Esophagus squamous epithelium (tissue), 5 donors: ENCODE results near the gene PUM1. TPM values are rescaled to one million over a fixed set of nuclear protein-coding genes. Genes with fewer than 3 reads are reported as not detected.
"Not testable (repeated sequence)": the region's sequence is repeated elsewhere in the genome, so short reads cannot be mapped to it uniquely, and the experiment has no call there.

Experiments used
- DNase-seq: peaks from one replicate; lab custom pipeline; 2025; lab: John Stamatoyannopoulos, UW
- H3K27ac ChIP-seq, 4 donors: fragments of 200-600 bp; sonication (generic); one replicate each; pipeline ENCODE4 v1.5.1; 2016 to 2019; ENCODE audit warnings: mild to moderate bottlenecking in 1 of 4
- H3K27me3 ChIP-seq, 4 donors: fragments of 200-600 bp; sonication (generic); 1 replicate in 3 of 4; 2 replicates in 1 of 4; pipeline versions ENCODE4 v1.5.1 to v1.6.0; 2017 to 2021; ENCODE audit warnings: antibody characterized with exemption in 1 of 4
- H3K36me3 ChIP-seq, 3 donors: fragments of 200-600 bp; sonication (generic); one replicate each; pipeline ENCODE4 v1.5.1; 2016 to 2019
- H3K4me1 ChIP-seq, 3 donors: fragments of 200-600 bp; sonication (generic); one replicate each; pipeline ENCODE4 v1.5.1; 2017 to 2019
- H3K4me3 ChIP-seq, 4 donors: fragments of 200-600 bp; sonication (generic); 1 replicate in 3 of 4; 2 replicates in 1 of 4; pipeline ENCODE4 v1.5.1; 2016 to 2019; ENCODE audit warnings: mild to moderate bottlenecking in 2 of 4, moderate library complexity in 1 of 4
- H3K9me3 ChIP-seq, 3 donors: fragments of 200-600 bp; sonication (generic); one replicate each; pipeline ENCODE4 v1.5.1; 2016 to 2019
- POLR2A ChIP-seq, 4 donors: fragments of 450-650 bp; IDR thresholded peaks; one replicate each; pipeline ENCODE4 v1.6.1; 2017; ENCODE audit warnings: antibody characterized with exemption in 4 of 4, mild to moderate bottlenecking in 4 of 4, moderate library complexity in 3 of 4
- WGBS, 2 donors: methylation state at CpG; one replicate each; pipeline ENCODE4 v1.1.5; 2018; 5-methylcytosine and 5-hydroxymethylcytosine counted together
- intact Hi-C: fragments of 100-400 bp; cut with DNase I; formaldehyde crosslinking; loops from one replicate; pipeline ENCODE4 v1.15.0; 2022
- total RNA-seq, 4 donors: library from RNA; depleted of rRNA; stranded (reverse); fragments of >200 nt; gene quantifications; one replicate each; pipeline ENCODE4 v1.1.0, GENCODE V29; 2016
- TF ChIP-seq, protein P1 (sequence below), 6 experiments: fragments of 450-650 bp in 4 of 6; fragments of 200-600 bp in 2 of 6; sonication (generic) in 2 of 6; IDR thresholded peaks; one replicate each; pipeline ENCODE4 v1.5.1; 2016 to 2019; ENCODE audit warnings: antibody characterized with exemption in 6 of 6, mild to moderate bottlenecking in 4 of 6, moderate library complexity in 4 of 6
- donor health status: DM: yes; HTN: yes; CAD: no.

The PUM1 gene
- total RNA-seq, 4 donors from 2014 or later = 41.6 to 88.1 (median 53.9) TPM

DNA sequence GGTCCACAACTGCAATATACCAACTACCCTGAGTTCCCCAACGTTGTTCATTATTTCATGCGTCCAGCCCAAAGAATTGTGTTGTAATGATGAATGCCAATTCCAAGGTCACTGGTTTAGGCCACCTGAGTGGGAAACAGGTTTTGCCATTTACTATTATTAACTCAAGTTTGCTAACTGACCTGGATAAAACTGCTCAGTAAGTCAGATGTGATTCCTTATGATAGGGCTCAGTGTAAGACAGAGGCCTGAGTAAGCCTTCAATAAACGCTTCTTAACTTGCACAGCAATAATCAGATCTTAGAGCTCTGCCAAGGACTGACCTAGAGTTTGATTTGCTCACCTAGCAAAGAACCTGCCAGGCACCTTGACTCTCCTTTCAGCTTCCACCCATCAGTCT, 10.0 kb downstream of the PUM1 start:
- no peak overlapping the region for H3K4me3 ChIP-seq
- no peak for DNase-seq
- H3K27ac ChIP-seq = peak overlapping the region in 1 of 4 donors; percentile 3
- intact Hi-C loops = no loop called here
- no peaks in the 10 kb centered on the region for H3K27me3 ChIP-seq
- peaks cover 10 to 73% (median 11%) of the 10 kb centered on the region in 3 donors for H3K36me3 ChIP-seq
- 44 to 46% methylated on average over 3 of the region's 3 CpGs for WGBS, 2 donors
- peaks cover 0 to 91% (median 18%) of the 10 kb centered on the region in 3 donors for H3K4me1 ChIP-seq
- H3K9me3 ChIP-seq = no peaks in the 10 kb centered on the region
- TF ChIP-seq POLR2A (IDR thresholded peaks at IDR 0.05) = no peak
- TF ChIP-seq, protein P1, sequence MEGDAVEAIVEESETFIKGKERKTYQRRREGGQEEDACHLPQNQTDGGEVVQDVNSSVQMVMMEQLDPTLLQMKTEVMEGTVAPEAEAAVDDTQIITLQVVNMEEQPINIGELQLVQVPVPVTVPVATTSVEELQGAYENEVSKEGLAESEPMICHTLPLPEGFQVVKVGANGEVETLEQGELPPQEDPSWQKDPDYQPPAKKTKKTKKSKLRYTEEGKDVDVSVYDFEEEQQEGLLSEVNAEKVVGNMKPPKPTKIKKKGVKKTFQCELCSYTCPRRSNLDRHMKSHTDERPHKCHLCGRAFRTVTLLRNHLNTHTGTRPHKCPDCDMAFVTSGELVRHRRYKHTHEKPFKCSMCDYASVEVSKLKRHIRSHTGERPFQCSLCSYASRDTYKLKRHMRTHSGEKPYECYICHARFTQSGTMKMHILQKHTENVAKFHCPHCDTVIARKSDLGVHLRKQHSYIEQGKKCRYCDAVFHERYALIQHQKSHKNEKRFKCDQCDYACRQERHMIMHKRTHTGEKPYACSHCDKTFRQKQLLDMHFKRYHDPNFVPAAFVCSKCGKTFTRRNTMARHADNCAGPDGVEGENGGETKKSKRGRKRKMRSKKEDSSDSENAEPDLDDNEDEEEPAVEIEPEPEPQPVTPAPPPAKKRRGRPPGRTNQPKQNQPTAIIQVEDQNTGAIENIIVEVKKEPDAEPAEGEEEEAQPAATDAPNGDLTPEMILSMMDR (IDR thresholded peaks at IDR 0.05) = no peak

DNA sequence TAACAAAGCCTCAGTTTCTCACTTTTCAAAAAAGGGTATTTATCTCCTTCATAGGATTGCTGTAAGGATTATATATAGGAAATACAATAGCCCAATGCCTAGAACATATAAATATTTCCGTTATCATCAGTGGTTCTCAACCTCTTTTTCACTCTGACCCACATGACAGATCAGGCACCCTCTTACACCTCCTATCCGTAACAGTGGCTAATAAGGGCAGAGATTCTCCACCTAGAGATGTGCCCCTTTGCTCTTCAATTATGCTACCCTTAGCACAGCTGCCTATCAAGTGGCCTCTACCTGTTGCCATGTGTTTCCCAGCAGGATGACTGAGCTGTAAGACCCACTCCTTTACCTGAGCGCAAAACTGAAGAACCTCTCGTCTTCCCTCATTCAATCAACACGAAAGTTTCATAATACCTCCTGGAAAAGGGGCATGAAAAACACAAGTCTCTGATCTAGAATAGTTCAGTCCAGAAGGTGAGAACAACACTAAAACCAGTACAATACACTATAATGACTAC, 10.5 kb downstream of the PUM1 start:
- TF ChIP-seq POLR2A (IDR thresholded peaks at IDR 0.05) = no peak
- TF ChIP-seq, protein P1 (IDR thresholded peaks at IDR 0.05) = no peak
- Histone ChIP-seq H3K4me1 (peaks cover 0 to 91% (median 18%) of the 10 kb centered on the region in 3 donors), H3K9me3 (no peaks in the 10 kb centered on the region), H3K36me3 (peaks cover 10 to 70% (median 11%) of the 10 kb centered on the region in 3 donors), H3K4me3 (no peak overlapping the region), H3K27me3 (no peaks in the 10 kb centered on the region), H3K27ac (no peak overlapping the region)
- 80 to 84% methylated on average over 5 of the region's 5 CpGs for WGBS, 2 donors
- no peak for DNase-seq
- intact Hi-C loops = no loop called here

DNA sequence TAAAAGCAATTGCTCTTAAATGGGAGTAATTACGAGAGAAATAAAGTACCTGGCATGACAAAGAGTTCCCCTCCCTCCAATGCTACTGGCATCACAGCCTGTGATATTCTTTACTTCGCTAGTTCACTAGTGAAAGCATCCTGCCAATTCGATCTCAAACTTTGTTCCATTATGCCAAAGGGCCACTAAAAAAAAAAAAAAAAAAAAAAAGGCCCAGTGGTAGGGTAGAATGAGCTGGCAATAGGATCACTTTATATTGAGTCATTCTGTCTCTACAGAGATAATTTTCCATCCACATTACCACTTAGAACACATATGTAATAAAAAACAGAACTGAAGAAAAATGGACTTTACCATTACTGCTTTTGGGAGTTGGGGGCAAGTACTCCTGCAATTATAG, 11.2 kb downstream of the PUM1 start:
- intact Hi-C loops = no loop called here
- WGBS, 2 donors = 51% methylated on average over 3 of the region's 3 CpGs
- no peaks in the 10 kb centered on the region for H3K27me3 ChIP-seq
- H3K4me1 ChIP-seq = peaks cover 0 to 88% (median 20%) of the 10 kb centered on the region in 3 donors
- H3K36me3 ChIP-seq = peaks cover 10 to 66% (median 11%) of the 10 kb centered on the region in 3 donors
- no peak for DNase-seq
- TF ChIP-seq, protein P1 (IDR thresholded peaks at IDR 0.05) = no peak
- no peak overlapping the region for H3K4me3 ChIP-seq
- no peak overlapping the region for H3K27ac ChIP-seq
- H3K9me3 ChIP-seq = no peaks in the 10 kb centered on the region

DNA sequence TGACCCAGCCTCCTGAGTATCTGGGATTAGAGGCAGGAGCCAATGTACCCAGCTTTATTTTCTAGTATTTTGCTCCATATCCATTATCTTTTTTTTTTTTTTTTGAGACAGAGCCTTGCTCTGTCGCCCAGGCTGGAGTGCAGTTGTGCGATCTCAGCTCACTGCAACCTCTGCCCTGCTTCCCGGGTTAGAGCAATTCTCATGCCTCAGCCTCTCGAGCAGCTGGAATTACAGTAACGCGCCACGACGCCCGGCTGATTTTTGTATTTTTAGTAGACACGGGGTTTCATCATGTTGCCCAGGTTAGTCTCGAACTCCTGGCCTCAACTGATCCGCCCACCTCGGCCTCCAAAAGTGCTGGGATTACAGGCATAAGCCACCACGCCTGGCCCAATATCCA, 12.9 kb downstream of the PUM1 start:
- 79 to 90% methylated on average over 13 to 14 of the region's 14 CpGs for WGBS, 2 donors
- H3K27me3 ChIP-seq, H3K9me3 ChIP-seq, intact Hi-C loops, H3K27ac ChIP-seq, DNase-seq, H3K4me3 ChIP-seq: not testable (repeated sequence)
- Histone ChIP-seq H3K4me1 (peaks cover 0 to 88% (median 25%) of the 10 kb centered on the region in 3 donors), H3K36me3 (peaks cover 0 to 48% (median 3%) of the 10 kb centered on the region in 3 donors)

DNA sequence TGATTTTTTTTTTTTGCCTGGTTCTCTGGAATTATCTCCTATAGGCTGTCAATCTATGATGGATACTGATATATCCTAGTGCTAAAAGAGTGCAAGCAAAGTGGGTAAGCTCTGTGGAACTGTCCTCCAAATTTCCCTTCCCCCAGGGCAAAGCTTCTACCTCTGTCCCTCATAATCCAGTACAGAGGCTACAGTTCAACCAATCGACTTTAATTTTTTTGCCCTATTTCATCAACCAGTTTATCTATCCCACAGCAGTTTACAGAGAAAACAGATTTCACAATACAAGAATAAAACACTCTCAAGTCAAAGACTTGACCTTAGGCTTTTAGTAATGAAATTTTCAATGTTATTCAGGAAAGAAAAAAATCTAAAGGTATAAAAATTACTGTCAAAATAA, 13.9 kb downstream of the PUM1 start:
- 38 to 60% methylated on average over 1 of the region's 1 CpG for WGBS, 2 donors
- H3K9me3 ChIP-seq = no peaks in the 10 kb centered on the region
- H3K4me3 ChIP-seq = no peak overlapping the region
- no peak overlapping the region for H3K27ac ChIP-seq
- peaks cover 0 to 42% (median 3%) of the 10 kb centered on the region in 3 donors for H3K36me3 ChIP-seq
- TF ChIP-seq POLR2A (IDR thresholded peaks at IDR 0.05) = no peak
- TF ChIP-seq, protein P1 (IDR thresholded peaks at IDR 0.05) = no peak
- peaks cover 4 to 88% (median 35%) of the 10 kb centered on the region in 3 donors for H3K4me1 ChIP-seq
- H3K27me3 ChIP-seq = no peaks in the 10 kb centered on the region
- intact Hi-C loops = no loop called here
- no peak for DNase-seq

DNA sequence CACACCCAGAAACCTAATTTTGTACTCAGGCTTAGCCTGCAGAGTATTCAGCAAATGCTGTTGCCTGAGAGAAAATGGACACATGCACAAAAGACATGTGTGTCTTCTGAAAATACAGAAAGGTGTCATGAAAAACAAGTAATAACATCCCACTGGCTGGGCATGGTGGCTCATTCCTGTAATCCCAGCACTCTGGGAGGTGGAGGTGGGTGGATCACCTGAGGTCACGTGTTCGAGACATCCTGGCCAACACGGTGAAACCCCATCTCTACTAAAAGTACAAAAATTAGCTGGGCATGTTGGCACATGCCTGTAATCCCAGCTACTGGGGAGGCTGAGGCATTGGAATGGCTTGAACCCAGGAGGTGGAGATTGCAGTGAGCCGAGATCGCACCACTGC, 18.0 kb downstream of the PUM1 start:
- H3K9me3 ChIP-seq, H3K4me3 ChIP-seq, DNase-seq, intact Hi-C loops, H3K27ac ChIP-seq, H3K27me3 ChIP-seq: not testable (repeated sequence)
- Histone ChIP-seq H3K36me3 (peaks cover 0 to 50% (median 0%) of the 10 kb centered on the region in 3 donors), H3K4me1 (peaks cover 5 to 67% (median 16%) of the 10 kb centered on the region in 3 donors)
- WGBS, 2 donors = 52 to 64% methylated on average over 4 of the region's 5 CpGs
